Keratinocyte (primary cell): ENCODE data around the gene B3GLCT. TPM values are rescaled to one million over a fixed set of nuclear protein-coding genes. Genes with fewer than 3 reads are reported as not detected.

ENCODE experiments used
- DNase-seq: peaks from one replicate; pipeline ENCODE4 v3.0.0-alpha.2; 2011; ENCODE audit warnings: low read depth, missing footprints, low spot score
- FAIRE-seq: peaks from 2 replicates; lab custom pipeline; 2011; peaks lifted over from hg19 to GRCh38; lab: Jason Lieb, UNC
- H2AFZ ChIP-seq: 2 replicates; pipeline ENCODE4 v1.6.0; 2012; ENCODE audit warnings: low read length, control low read depth, inconsistent platforms; ENCODE audit not compliant: control insufficient read depth
- H3K27ac ChIP-seq: 2 replicates; pipeline ENCODE4 v1.5.1; 2011; ENCODE audit warnings: low read length; ENCODE audit not compliant: control insufficient read depth, insufficient read depth
- H3K27me3 ChIP-seq: 3 replicates; pipeline ENCODE4 v1.6.0; 2011; ENCODE audit warnings: low read length; ENCODE audit not compliant: control insufficient read depth, insufficient read depth; ENCODE audit errors: extremely low read depth
- H3K36me3 ChIP-seq, 2 experiments: 2 replicates in 1 of 2; 3 replicates in 1 of 2; pipeline ENCODE4 v1.5.1; 2011; ENCODE audit warnings: low read length in 2 of 2, mild to moderate bottlenecking in 1 of 2; ENCODE audit not compliant: control insufficient read depth in 2 of 2, insufficient read depth in 2 of 2; ENCODE audit errors: extremely low read depth in 1 of 2
- H3K4me1 ChIP-seq: 3 replicates; pipeline ENCODE4 v1.5.1; 2011; ENCODE audit warnings: low read length; ENCODE audit not compliant: control insufficient read depth, insufficient read depth; ENCODE audit errors: extremely low read depth
- H3K4me2 ChIP-seq: 3 replicates; pipeline ENCODE4 v1.6.0; 2011; ENCODE audit warnings: low read depth, low read length; ENCODE audit not compliant: control insufficient read depth, insufficient read depth; ENCODE audit errors: extremely low read depth
- H3K4me3 ChIP-seq, 3 experiments: fragments of 200-600 bp in 1 of 3; sonication (generic) in 1 of 3; 2 replicates in 2 of 3; 3 replicates in 1 of 3; pipeline ENCODE4 v1.5.1; 2011 to 2016; ENCODE audit warnings: low read length in 3 of 3, mild to moderate bottlenecking in 3 of 3, control low read depth in 2 of 3, inconsistent platforms in 1 of 3, low read depth in 1 of 3, mixed read lengths in 1 of 3, mixed run types in 1 of 3, moderate library complexity in 1 of 3; ENCODE audit not compliant: control insufficient read depth in 2 of 3, insufficient read depth in 2 of 3; ENCODE audit errors: extremely low read depth in 1 of 3
- H3K79me2 ChIP-seq: 2 replicates; pipeline ENCODE4 v1.6.0; 2012; ENCODE audit warnings: low read length; ENCODE audit not compliant: control insufficient read depth, insufficient read depth
- H3K9ac ChIP-seq: 3 replicates; pipeline ENCODE4 v1.6.0; 2011; ENCODE audit warnings: low read length; ENCODE audit not compliant: control insufficient read depth, insufficient read depth; ENCODE audit errors: extremely low read depth
- H3K9me1 ChIP-seq: 3 replicates; pipeline ENCODE4 v1.6.0; 2011; ENCODE audit warnings: low read length; ENCODE audit not compliant: control insufficient read depth, insufficient read depth; ENCODE audit errors: extremely low read depth
- H3K9me3 ChIP-seq: 2 replicates; pipeline ENCODE4 v1.5.1; 2012; ENCODE audit warnings: low read depth, low read length; ENCODE audit not compliant: control insufficient read depth
- H4K20me1 ChIP-seq: 3 replicates; pipeline ENCODE4 v1.6.0; 2011; ENCODE audit warnings: low read length; ENCODE audit not compliant: control insufficient read depth, insufficient read depth; ENCODE audit errors: extremely low read depth
- EZH2 ChIP-seq: IDR thresholded peaks from one replicate; pipeline ENCODE4 v1.6.1; 2012; ENCODE audit warnings: inconsistent platforms, mild to moderate bottlenecking, low read length, moderate library complexity
- dilution Hi-C: fragments of 300-500 bp; cut with MboI; formaldehyde crosslinking; loops from one replicate; pipeline ENCODE4 v1.7.0; 2020; ENCODE audit warnings: low sequenced_read_pairs; ENCODE audit not compliant: extremely low pct_ligation_motif_present
- polyA plus RNA-seq, 5 experiments: library from polyadenylated mRNA; depleted of rRNA in 3 of 5; stranded (reverse) in 3 of 5; stranded (forward) in 1 of 5; unstranded in 1 of 5; fragments of >200 nt; gene quantifications; 1 replicate in 1 of 5; 2 replicates in 3 of 5; 3 replicates in 1 of 5; pipeline versions ENCODE4 v1.2.1 to v1.2.3, GENCODE V29; 2011 to 2012; ENCODE audit warnings: missing spikeins in 2 of 5, low read depth in 1 of 5, low replicate concordance in 1 of 5
- TF ChIP-seq, protein P1 (sequence below), 3 experiments: IDR thresholded peaks in 1 of 3; conservative IDR thresholded peaks in 1 of 3; optimal IDR thresholded peaks in 1 of 3; 2 replicates in 2 of 3; 3 replicates in 1 of 3; pipeline versions ENCODE3 to v1.5.1; 2011; ENCODE audit warnings: low read length in 3 of 3, mild to moderate bottlenecking in 3 of 3, moderate library complexity in 2 of 3, control low read depth in 1 of 3, inconsistent platforms in 1 of 3; ENCODE audit not compliant: insufficient read depth in 2 of 3; ENCODE audit errors: extremely low read depth in 1 of 3

The B3GLCT gene
- polyA plus RNA-seq, 1 donor (not counting 4 experiments of a cell fraction or from before 2014, with no cell fraction given) = 4.4 TPM

DNA sequence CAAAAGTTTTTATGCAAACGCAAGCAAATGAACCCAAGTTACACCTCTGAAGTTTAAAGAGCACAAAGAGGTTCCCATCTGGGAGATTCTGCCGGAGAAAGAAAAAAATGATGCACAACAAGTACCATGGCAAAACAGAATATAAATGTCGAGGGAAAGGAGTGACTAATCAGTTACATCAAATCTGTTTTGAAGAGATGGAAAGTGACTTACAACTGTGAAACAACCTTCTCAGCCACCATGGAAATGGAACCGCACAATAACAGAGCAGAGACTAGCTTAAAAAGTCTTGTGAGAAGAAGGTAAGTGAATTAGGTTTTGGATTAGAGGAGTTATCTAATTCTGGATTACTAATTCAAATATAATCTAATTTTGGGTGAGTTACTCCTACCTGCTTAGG, 40.5 kb upstream of the B3GLCT start:
- Histone ChIP-seq H3K9ac (no peak overlapping the region), H3K36me3 (peaks cover 7% of the 10 kb centered on the region in 2 experiments), H2AFZ (no peak overlapping the region), H4K20me1 (no peaks in the 10 kb centered on the region), H3K4me2 (peak overlapping the region; percentile 81), H3K27ac (no peak overlapping the region), H3K4me3 (peak overlapping the region; percentile 66 to 94 (median 87)), H3K27me3 (no peaks in the 10 kb centered on the region), H3K79me2 (peaks cover 54% of the 10 kb centered on the region), H3K9me3 (no peaks in the 10 kb centered on the region), H3K9me1 (no peaks in the 10 kb centered on the region), H3K4me1 (peaks cover 24% of the 10 kb centered on the region)
- no peak for FAIRE-seq
- DNase-seq = no peak
- dilution Hi-C loops = no loop called here
- TF ChIP-seq EZH2 = no peak
- TF ChIP-seq, protein P1, sequence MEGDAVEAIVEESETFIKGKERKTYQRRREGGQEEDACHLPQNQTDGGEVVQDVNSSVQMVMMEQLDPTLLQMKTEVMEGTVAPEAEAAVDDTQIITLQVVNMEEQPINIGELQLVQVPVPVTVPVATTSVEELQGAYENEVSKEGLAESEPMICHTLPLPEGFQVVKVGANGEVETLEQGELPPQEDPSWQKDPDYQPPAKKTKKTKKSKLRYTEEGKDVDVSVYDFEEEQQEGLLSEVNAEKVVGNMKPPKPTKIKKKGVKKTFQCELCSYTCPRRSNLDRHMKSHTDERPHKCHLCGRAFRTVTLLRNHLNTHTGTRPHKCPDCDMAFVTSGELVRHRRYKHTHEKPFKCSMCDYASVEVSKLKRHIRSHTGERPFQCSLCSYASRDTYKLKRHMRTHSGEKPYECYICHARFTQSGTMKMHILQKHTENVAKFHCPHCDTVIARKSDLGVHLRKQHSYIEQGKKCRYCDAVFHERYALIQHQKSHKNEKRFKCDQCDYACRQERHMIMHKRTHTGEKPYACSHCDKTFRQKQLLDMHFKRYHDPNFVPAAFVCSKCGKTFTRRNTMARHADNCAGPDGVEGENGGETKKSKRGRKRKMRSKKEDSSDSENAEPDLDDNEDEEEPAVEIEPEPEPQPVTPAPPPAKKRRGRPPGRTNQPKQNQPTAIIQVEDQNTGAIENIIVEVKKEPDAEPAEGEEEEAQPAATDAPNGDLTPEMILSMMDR (optimal IDR thresholded peaks at IDR 0.05 in 1 of 3, IDR thresholded peaks at IDR 0.05 in 1 of 3, conservative IDR thresholded peaks at IDR 0.05 in 1 of 3; ENCODE audit: extremely low read depth in 1 of 3, insufficient read depth in 2 of 3, low read length in 3 of 3) = no peak

DNA sequence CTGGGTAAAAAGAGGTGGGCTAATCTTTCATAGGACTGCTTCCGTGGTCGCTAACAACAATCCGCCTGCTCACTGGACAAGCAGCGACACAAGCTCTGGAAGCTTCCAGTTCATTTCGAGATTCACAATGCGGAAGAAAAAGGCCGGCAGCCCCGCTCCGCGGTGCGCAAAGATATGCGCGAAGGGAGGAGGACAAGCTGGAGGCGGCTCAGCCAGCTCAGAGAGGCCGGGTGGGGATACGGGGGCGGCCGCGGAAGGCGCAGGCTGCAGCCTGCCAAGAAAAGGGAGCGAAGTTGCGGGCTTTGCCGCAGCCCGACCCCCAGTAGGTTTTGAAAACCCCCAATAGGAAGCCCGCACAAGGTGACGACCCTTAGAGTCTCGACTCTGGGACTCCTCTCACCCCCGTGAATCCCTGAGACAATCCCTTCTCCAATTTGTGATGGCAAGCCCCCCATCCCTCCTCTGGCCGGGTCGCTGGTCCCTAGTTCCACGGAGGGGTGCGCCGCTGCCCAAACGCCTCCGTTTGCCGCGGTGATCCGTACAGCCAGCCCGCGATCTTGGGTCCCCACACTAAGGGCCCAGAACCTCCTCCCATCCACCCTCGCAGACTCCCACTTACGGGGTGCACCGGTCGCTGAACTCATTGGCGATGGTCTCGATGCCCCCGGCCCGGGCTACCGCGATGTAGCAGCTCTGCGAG, 38.8 kb upstream of the B3GLCT start:
- dilution Hi-C loops = no loop called here
- Histone ChIP-seq H2AFZ (peak overlapping the region; percentile 67), H4K20me1 (no peaks in the 10 kb centered on the region), H3K9ac (peak overlapping the region; percentile 90), H3K9me3 (no peaks in the 10 kb centered on the region), H3K4me3 (peak overlapping the region; percentile 66 to 94 (median 87)), H3K36me3 (peaks cover 7% of the 10 kb centered on the region in 2 experiments), H3K27ac (peak overlapping the region; percentile 84), H3K27me3 (no peaks in the 10 kb centered on the region), H3K4me1 (peaks cover 24% of the 10 kb centered on the region), H3K4me2 (peak overlapping the region; percentile 81), H3K9me1 (no peaks in the 10 kb centered on the region), H3K79me2 (peaks cover 54% of the 10 kb centered on the region)
- TF ChIP-seq, protein P1 (optimal IDR thresholded peaks at IDR 0.05 in 1 of 3, IDR thresholded peaks at IDR 0.05 in 1 of 3, conservative IDR thresholded peaks at IDR 0.05 in 1 of 3; ENCODE audit: extremely low read depth in 1 of 3, insufficient read depth in 2 of 3, low read length in 3 of 3) = no peak
- TF ChIP-seq EZH2 = no peak
- FAIRE-seq (no peak), DNase-seq (no peak)
